Loucy (cell line): ENCODE results near the gene MICAL2.

Experiments
- H2AFZ ChIP-seq: fragments of 200-600 bp; sonication (generic); 2 replicates; pipeline ENCODE4 v1.6.0; 2016; ENCODE audit warnings: antibody characterized with exemption, mild to moderate bottlenecking, low read length, moderate library complexity
- H3F3A ChIP-seq: fragments of 200-600 bp; 2 replicates; pipeline ENCODE4 v1.6.0; 2016; ENCODE audit warnings: antibody characterized with exemption, low read depth, mild to moderate bottlenecking
- H3K27me3 ChIP-seq: fragments of 200-600 bp; sonication (generic); 2 replicates; pipeline ENCODE4 v1.6.1; 2014; ENCODE audit warnings: low read length, mild to moderate bottlenecking; ENCODE audit not compliant: insufficient read depth, poor library complexity, severe bottlenecking
- H3K36me3 ChIP-seq: fragments of 200-600 bp; sonication (generic); 2 replicates; pipeline ENCODE4 v1.6.1; 2016; ENCODE audit warnings: low read length; ENCODE audit not compliant: insufficient read depth
- H3K4me1 ChIP-seq: fragments of 200-600 bp; sonication (generic); 2 replicates; pipeline ENCODE4 v1.5.1; 2014; ENCODE audit warnings: low read length, mild to moderate bottlenecking; ENCODE audit not compliant: insufficient read depth, poor library complexity, severe bottlenecking
- H3K4me2 ChIP-seq: fragments of 200-600 bp; sonication (generic); 2 replicates; pipeline ENCODE4 v1.6.0; 2014; ENCODE audit warnings: antibody characterized with exemption, low read length, low read depth, mild to moderate bottlenecking; ENCODE audit not compliant: poor library complexity, severe bottlenecking
- H3K4me3 ChIP-seq: fragments of 200-600 bp; sonication (generic); 2 replicates; pipeline ENCODE4 v1.5.1; 2014; ENCODE audit warnings: low read length, mild to moderate bottlenecking, mixed read lengths; ENCODE audit not compliant: poor library complexity, severe bottlenecking
- H3K79me2 ChIP-seq: fragments of 200-600 bp; sonication (generic); 2 replicates; pipeline ENCODE4 v1.6.1; 2014; ENCODE audit warnings: low read length; ENCODE audit not compliant: insufficient read depth
- H3K9ac ChIP-seq: fragments of 200-600 bp; sonication (generic); 2 replicates; pipeline ENCODE4 v1.6.0; 2014; ENCODE audit warnings: mild to moderate bottlenecking, low read depth, low read length, moderate library complexity; ENCODE audit not compliant: poor library complexity, severe bottlenecking
- H3K9me2 ChIP-seq: fragments of 200-600 bp; sonication (generic); replicated peaks from 2 replicates; pipeline ENCODE4 v1.6.1; 2016; ENCODE audit warnings: low read depth, low read length, mixed read lengths
- H3K9me3 ChIP-seq: fragments of 200-600 bp; sonication (generic); 2 replicates; pipeline ENCODE4 v1.6.1; 2014; ENCODE audit warnings: mild to moderate bottlenecking, antibody characterized with exemption, low read length, low read depth; ENCODE audit not compliant: insufficient read depth
- H4K20me1 ChIP-seq: fragments of 200-600 bp; sonication (generic); 2 replicates; pipeline ENCODE4 v1.6.0; 2014; ENCODE audit warnings: antibody characterized with exemption, low read length, mild to moderate bottlenecking; ENCODE audit not compliant: insufficient read depth, poor library complexity, severe bottlenecking
- CTCF ChIP-seq: fragments of 200-600 bp; sonication (generic); conservative IDR thresholded peaks from 2 replicates; pipeline ENCODE4 v1.5.1; 2014; ENCODE audit warnings: mild to moderate bottlenecking, antibody characterized with exemption, low read length
- EZH2phosphoT487 ChIP-seq: fragments of 200-600 bp; IDR thresholded peaks from 2 replicates; pipeline ENCODE4 v1.6.1; 2018; ENCODE audit warnings: antibody characterized with exemption, mild to moderate bottlenecking, moderate library complexity, borderline replicate concordance

The MICAL2 gene

GRCh38 chr11:12269446-12270214, 159.2 kb downstream of the MICAL2 start:
- no peak overlapping the region for H3K4me2 ChIP-seq
- H3K36me3 ChIP-seq = no peaks in the 10 kb centered on the region
- no peaks in the 10 kb centered on the region for H3K27me3 ChIP-seq
- H2AFZ ChIP-seq = no peak overlapping the region
- H3K79me2 ChIP-seq = no peaks in the 10 kb centered on the region
- H4K20me1 ChIP-seq = no peaks in the 10 kb centered on the region
- no peak for TF ChIP-seq EZH2phosphoT487
- TF ChIP-seq CTCF = no peak
- H3F3A ChIP-seq = no peaks in the 10 kb centered on the region
- no peaks in the 10 kb centered on the region for H3K4me1 ChIP-seq
- no peak overlapping the region for H3K4me3 ChIP-seq
- H3K9me2 ChIP-seq = no peaks in the 10 kb centered on the region
- no peaks in the 10 kb centered on the region for H3K9me3 ChIP-seq
- H3K9ac ChIP-seq = no peak overlapping the region

- no peaks in the 10 kb centered on the region for H3F3A ChIP-seq
- no peaks in the 10 kb centered on the region for H4K20me1 ChIP-seq
- H3K27me3 ChIP-seq = no peaks in the 10 kb centered on the region
- H3K9me3 ChIP-seq = no peaks in the 10 kb centered on the region
- no peaks in the 10 kb centered on the region for H3K9me2 ChIP-seq
- H2AFZ ChIP-seq = no peak overlapping the region
- H3K4me2 ChIP-seq = no peak overlapping the region
- H3K9ac ChIP-seq = no peak overlapping the region
- no peaks in the 10 kb centered on the region for H3K4me1 ChIP-seq
- no peak for TF ChIP-seq EZH2phosphoT487
- TF ChIP-seq CTCF = no peak
- H3K36me3 ChIP-seq = no peaks in the 10 kb centered on the region
- H3K79me2 ChIP-seq = no peaks in the 10 kb centered on the region
- H3K4me3 ChIP-seq = no peak overlapping the region
These were observed 159.9 kb downstream of the MICAL2 start for GRCh38 chr11:12270215-12270797.

- no peaks in the 10 kb centered on the region for H3K9me3 ChIP-seq
- no peaks in the 10 kb centered on the region for H4K20me1 ChIP-seq
- H3F3A ChIP-seq = no peaks in the 10 kb centered on the region
- H3K4me3 ChIP-seq = no peak overlapping the region
- no peak overlapping the region for H2AFZ ChIP-seq
- no peak overlapping the region for H3K9ac ChIP-seq
- H3K79me2 ChIP-seq = no peaks in the 10 kb centered on the region
- H3K27me3 ChIP-seq = no peaks in the 10 kb centered on the region
- TF ChIP-seq CTCF = no peak
- TF ChIP-seq EZH2phosphoT487 = no peak
- no peaks in the 10 kb centered on the region for H3K9me2 ChIP-seq
- no peaks in the 10 kb centered on the region for H3K36me3 ChIP-seq
- H3K4me1 ChIP-seq = no peaks in the 10 kb centered on the region
- H3K4me2 ChIP-seq = no peak overlapping the region
These were observed 160.4 kb downstream of the MICAL2 start for GRCh38 chr11:12270817-12271216.
